Body of pancreas (tissue), 4 donors: ENCODE measurements around the gene KATNAL1.

Source experiments
- CTCF ChIP-seq, 7 experiments: fragments of 450-650 bp in 4 of 7; fragments of 200-600 bp in 3 of 7; sonication (generic) in 3 of 7; IDR thresholded peaks; one replicate each; pipeline ENCODE4 v1.5.1; 2016 to 2019; ENCODE audit warnings: antibody characterized with exemption in 7 of 7
- POLR2A ChIP-seq, 3 donors: fragments of 450-650 bp; IDR thresholded peaks; one replicate each; pipeline ENCODE4 v1.6.1; 2016; ENCODE audit warnings: antibody characterized with exemption in 3 of 3, mild to moderate bottlenecking in 2 of 3

- TF ChIP-seq CTCF (IDR thresholded peaks at IDR 0.05) (no peak), POLR2A (IDR thresholded peaks at IDR 0.05) (no peak)
Observed at GRCh38 chr13:30319130-30319529, 11.8 kb upstream of the KATNAL1 start.
